GM21717 (cell line): Measurements from ENCODE around the gene AANAT.

Source experiments
- ATAC-seq: cut with Tn5 transposase; IDR thresholded peaks from one replicate; pipeline ENCODE4 v1.9.1; 2021; ENCODE audit warnings: mild to moderate bottlenecking, moderate library complexity; ENCODE audit not compliant: unreplicated experiment

Gene AANAT

DNA sequence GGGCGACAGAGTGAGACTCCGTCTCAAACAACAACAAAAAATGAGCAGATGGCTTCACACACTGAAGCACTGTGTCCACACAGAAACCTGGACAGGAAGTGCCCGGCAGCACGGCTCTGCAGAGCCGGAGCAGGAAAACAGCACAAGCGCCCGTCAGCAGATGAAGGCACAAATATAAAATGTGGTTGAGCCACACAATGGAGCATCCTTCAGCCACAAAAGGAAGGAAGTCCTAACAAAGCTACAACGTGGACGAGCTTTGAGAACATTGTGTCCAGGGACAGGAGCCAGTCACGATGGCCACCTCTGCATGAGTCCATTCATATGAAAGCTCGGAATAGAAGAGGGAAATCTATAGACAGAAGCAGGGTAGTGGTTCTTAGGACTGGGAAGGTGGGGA lies 18.2 kb downstream of the AANAT start:
- ATAC-seq = no peak

GRCh38 chr17:76487451-76488192 lies 20.2 kb downstream of the AANAT start:
- no peak for ATAC-seq

GRCh38 chr17:76490112-76490710 lies 22.8 kb downstream of the AANAT start:
- no peak for ATAC-seq

DNA sequence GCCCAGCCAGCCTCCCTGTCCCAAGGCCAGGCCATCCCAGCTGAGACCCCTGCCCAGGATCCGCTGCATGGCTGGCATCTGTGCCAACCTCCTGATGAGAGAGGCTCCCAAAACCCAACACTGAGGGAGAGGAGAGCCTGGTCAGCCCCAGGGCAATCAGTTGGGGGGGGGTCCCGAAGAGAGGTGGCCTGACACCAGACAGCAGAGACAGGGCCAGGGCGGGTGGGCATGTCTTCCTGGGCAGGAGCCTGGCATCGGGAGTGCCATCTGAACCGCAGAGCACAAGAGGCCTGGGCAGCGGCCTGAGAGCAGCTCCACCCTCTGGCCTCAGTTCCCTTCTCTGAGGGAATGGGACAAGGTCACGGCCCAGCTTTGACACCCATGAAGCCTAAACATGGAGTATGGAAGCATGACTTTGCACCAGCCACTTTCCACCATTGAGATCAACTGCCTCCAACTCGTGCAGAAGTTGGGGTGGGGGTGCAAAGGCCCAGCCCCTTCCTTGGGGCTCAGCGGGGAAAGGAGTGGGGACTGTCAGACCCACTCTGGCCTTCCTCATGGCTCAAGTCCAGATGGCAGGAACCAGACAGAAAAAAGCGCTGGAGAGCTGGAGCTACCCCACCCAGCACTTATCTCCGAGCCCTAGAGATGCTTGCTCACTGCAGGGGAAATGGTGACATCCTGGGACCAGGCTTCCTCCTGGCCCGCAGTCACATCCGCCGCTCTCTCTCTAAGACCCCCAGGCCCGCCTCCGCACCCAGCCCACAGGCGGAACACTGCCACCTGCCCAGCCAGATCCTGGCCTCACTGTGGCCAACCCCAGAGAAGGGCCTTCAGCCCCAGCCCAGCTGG lies 24.1 kb downstream of the AANAT start:
- ATAC-seq = peak; percentile 1

GRCh38 chr17:76492123-76492988 lies 25.0 kb downstream of the AANAT start:
- peak; percentile 42 for ATAC-seq

DNA sequence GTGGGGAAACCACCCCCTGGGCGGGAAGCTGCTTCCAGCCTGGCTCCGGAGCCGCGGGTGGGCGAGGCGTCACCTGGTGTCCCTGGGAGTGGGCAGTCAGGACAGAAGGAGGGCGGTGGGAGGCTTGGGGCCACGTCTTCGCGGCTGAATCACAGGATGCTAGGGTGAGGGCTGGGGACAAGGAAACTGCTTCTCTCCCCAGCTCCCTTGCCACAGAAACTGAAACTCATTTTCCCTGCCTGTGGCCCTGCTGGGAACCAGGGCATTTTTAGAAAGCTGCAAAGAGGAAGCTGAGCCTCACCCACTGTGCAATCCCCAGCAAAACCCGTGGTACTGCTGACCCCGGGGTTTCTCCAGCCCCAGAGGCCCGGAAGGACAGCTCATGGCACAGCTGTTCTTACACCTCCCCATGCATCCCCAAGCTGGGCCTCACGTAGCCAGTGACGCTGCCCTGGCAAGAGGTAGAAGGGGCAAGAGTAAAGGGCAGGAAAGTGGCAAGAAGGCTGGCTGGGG lies 25.6 kb downstream of the AANAT start:
- peak; percentile 29 for ATAC-seq

GRCh38 chr17:76493505-76494167 lies 26.2 kb downstream of the AANAT start:
- ATAC-seq = peak; percentile 5

- no peak for ATAC-seq
Measured at GRCh38 chr17:76495663-76496400, 28.4 kb downstream of the AANAT start.

DNA sequence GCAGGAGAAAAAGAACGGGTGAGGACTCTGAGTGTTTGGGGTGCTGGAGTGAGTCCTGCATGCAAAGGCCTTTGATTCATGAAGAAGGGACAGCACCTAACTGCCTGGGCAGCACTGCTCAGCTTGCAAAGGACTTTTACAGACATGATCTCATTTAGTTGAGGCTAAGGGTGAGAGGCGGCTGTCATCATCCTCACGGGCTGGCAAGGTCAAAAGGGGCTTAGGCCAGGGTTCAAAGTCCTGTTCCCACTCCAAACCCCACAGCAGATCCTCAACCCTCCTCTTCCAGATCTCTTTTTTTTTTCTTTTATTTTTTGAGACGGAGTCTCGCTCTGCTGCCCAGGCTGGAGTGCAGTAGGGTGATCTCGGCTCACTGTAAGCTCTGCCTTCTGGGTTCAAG lies 29.1 kb downstream of the AANAT start:
- ATAC-seq = no peak

DNA sequence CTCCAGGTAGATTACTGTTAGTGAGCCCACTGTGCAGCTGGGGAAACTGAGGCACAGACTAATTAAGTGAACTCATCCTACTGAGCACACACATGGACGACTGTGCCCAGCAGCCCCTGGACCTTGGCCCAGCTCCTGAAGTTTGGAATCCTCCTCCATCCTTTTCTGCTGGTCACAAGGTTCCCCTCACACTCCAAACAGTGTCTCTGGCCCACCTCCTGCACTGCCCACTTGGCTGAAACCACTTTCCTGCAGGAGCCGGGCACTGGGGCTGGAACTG lies 30.2 kb downstream of the AANAT start:
- no peak for ATAC-seq

- ATAC-seq = no peak
Measured at GRCh38 chr17:76497979-76498875, 30.8 kb downstream of the AANAT start.

DNA sequence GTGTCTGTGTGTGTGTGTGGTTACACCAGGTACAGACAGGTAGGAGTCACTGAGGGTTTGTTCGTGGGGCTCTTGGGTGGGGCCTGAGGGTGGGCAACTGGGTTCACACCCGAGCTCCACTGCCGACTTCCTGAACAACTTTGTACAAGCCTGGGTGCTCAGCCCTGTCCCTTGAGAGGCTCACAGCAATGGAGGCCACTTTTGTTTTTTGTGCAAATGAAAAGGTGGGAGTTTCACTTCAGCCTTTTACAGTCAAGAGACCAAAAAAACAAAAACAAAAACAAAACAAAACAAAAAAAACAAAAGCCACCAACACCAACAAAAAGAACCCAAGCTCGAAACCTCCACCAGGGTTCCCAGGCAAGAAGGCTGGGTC lies 31.5 kb downstream of the AANAT start:
- ATAC-seq = no peak

- ATAC-seq = no peak
Measured at GRCh38 chr17:76499267-76499667, 31.9 kb downstream of the AANAT start.

DNA sequence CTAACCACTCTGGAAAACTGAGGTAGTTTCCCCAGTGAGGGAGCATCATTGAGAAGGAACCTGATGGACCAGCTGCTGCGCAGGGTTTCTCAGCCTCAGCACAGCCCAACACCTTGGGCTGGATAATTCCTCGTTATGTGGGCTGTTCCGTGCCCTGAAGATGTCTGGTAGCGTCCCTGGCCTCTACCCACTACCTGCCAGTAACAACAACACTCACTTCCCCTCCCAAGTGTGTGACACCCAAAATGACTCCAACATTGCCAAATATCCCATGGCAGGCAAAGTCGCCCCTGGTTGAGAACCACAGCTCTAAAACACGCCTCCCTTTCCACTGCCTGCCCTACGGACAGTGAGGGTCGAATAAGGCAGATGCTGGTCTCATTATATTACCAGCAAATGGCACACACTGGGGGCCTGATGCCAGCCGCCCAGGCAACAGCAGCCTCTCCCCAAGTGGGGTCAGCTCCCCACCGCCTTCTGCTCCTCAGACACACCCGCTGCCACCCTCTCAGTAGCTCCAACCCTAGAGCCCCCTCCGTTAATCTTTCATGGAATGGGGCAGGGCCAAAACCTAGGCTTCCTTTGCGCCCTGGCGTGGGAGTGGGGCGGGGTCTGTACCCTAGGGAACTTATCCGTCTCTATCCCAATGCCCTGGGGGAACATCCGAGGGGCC lies 32.8 kb downstream of the AANAT start:
- no peak for ATAC-seq

DNA sequence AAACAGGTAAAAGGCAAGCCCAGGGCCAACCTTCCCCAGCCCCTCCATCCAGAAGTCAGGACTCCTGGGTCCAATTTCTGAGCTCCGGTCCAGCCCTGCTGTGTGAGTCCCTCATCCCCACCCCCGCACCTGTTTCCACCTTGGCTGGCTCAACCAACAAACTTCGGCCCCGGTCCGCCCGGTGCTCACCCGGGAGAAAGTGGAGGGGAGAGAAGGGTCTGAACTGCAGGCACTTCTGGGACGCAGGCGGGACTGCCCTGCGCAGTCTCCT lies 33.3 kb downstream of the AANAT start:
- ATAC-seq = no peak

- peak; percentile 67 for ATAC-seq
Measured at GRCh38 chr17:76501018-76501826, 33.8 kb downstream of the AANAT start, which contains the start of gene RHBDF2. TSS of gene RHBDF2 (minus strand) at chr17:76501423. CDS start at chr17:76481524, 19,899 bp downstream.

GRCh38 chr17:76501827-76502307 lies 34.5 kb downstream of the AANAT start:
- ATAC-seq = no peak
